Vagina (tissue), 2 donors: ENCODE measurements around the gene CLEC2L.

Experiments
- CTCF ChIP-seq, 3 experiments: fragments of 450-650 bp in 2 of 3; fragments of 200-600 bp in 1 of 3; sonication (generic) in 1 of 3; IDR thresholded peaks; one replicate each; pipeline ENCODE4 v1.5.1; 2017 to 2019; ENCODE audit warnings: antibody characterized with exemption in 3 of 3, mild to moderate bottlenecking in 2 of 3, moderate library complexity in 2 of 3
- POLR2AphosphoS5 ChIP-seq, 2 donors: sonication (generic); formaldehyde crosslinking; IDR thresholded peaks; one replicate each; pipeline ENCODE4 v1.9.0; 2017; ENCODE audit warnings: antibody characterized with exemption in 2 of 2, mild to moderate bottlenecking in 2 of 2, low read depth in 1 of 2; ENCODE audit not compliant: insufficient read depth in 1 of 2

GRCh38 chr7:139571651-139572050 is 48.2 kb downstream of the CLEC2L start:
- TF ChIP-seq CTCF (IDR thresholded peaks at IDR 0.05): no peak
- TF ChIP-seq POLR2AphosphoS5 (IDR thresholded peaks at IDR 0.05; ENCODE audit: insufficient read depth in 1 of 2, low read depth in 1 of 2): no peak
